Fibroblast of pulmonary artery (primary cell): ENCODE data around the gene CPNE5.

Source experiments
- DNase-seq: peaks from one replicate; pipeline ENCODE4 v3.0.0-alpha.2; 2010; ENCODE audit warnings: low read depth
- H3K4me3 ChIP-seq: replicated peaks from 2 replicates; pipeline ENCODE4 v1.5.1; 2011; ENCODE audit warnings: low read depth, mild to moderate bottlenecking, control low read depth, low read length, moderate library complexity
- CTCF ChIP-seq: IDR thresholded peaks from 2 replicates; pipeline ENCODE4 v1.5.1; 2011; ENCODE audit warnings: mild to moderate bottlenecking, control low read depth, low read length, inconsistent platforms; ENCODE audit errors: missing control alignments

CPNE5 gene

GRCh38 chr6:36838896-36839748, at the start of gene CPNE5:
Gene CPNE5, minus strand, starts transcription at chr6:36839444. Its CDS starts 67 bp downstream, at chr6:36839377.
- no peak for DNase-seq
- no peak for TF ChIP-seq CTCF
- H3K4me3 ChIP-seq = peak within 1 kb of the TSS; percentile 48

- DNase-seq = no peak
- H3K4me3 ChIP-seq = no peak overlapping the region
- no peak for TF ChIP-seq CTCF
Observed at GRCh38 chr6:36888115-36888643, 48.9 kb upstream of the CPNE5 start.

DNA sequence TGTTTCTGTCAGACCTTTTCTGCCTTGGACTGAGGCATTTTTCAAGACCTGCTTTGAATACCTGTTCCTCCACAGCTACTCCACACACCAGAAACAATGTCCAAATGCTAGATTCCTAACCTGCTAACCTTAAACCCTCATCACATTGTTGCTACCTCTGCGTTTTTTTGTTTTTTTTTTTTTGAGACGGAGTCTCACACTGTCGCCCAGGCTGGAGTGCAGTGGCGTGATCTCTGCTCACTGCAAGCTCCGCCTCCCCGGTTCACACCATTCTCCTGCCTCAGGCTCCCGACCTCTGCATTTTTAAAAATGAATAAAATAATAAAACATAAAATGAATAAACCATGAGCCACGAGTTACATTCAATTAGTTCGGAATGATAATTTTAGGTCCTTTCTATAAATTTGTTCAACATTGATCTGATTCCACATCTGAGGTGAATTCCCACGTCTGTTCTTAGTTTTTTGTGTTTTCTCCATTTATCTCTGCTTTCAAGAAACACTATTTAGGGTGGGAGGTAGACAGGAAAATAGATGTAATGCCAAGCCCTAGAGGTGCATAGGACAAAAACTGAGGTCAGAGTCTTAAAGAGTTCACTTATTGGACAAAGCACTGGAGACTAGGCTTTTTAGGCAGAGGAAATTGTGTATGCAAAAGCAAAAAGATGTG, 47.8 kb upstream of the CPNE5 start:
- no peak for DNase-seq
- TF ChIP-seq CTCF = no peak
- peak overlapping the region; percentile 95 for H3K4me3 ChIP-seq

DNA sequence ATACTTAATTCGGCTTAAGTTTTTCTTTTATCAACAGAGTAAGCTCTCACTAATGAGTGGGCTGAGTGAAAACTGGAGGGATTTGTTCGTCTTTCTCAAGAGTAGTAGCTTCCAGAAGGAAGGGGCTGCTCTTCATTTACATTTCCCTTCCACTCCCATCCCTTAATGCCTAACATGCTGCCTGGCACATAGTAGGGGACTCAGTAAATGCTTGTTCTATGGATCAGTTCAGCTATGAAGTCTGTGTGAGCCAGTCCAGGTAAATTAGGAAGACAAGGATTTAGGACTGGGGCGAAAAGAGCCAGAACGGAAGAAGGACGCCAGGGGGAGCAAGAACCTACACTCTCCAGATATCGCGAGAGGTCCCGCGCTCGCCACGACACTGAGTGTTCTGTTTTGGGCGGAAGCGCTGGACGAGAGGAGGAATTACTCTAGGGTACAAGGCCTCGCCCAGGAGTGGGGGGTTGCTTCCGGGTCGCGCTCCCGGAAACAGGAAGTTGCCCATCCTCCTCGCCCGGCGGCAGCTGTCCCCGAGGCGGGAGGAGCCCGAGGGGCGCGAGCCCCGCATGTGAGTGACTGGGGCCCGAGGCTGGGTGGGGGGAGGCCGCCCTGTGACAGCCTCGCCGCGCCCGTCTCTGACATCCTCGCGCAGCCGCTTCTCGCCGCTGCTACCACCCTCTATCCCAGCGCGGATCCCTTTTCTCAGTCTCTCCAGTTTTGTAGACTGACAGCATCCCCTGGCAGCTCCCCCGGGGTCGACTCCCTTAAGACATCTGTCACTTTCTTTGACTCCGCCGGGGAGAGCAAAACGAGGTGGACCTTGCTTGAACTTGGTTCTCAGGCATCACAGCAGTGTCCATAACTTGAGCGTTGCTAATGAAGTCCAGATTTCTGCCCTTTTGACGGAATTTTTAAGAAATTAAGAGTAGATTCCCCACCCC, 46.5 kb upstream of the CPNE5 start, which contains the start of gene C6orf89:
TSS of gene C6orf89 (plus strand) at position 492 of the 941 bp plus-strand sequence. CDS start 13,493 bp downstream, outside the sequence.
- DNase-seq = peak; percentile 98
- TF ChIP-seq CTCF = peak; percentile 88
- H3K4me3 ChIP-seq = peak within 1 kb of the TSS; percentile 95

DNA sequence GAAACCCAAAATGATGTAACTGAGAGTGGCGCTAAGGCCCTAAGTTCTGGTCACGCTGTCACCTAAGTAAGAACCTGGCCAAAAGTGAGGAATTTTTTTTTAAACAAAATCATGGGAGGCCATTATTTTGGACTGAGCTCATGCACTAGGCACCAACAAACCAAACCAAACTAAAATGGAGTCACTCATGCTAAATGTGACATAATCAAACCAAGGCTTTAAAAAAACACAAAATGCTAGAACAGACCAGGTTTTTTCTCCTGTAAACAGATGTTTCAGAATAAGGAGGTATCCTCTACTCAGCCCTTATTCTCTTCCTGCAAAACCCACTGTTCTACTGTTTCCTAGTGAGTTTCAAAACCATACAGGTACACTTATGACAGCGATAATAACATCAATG, 45.4 kb upstream of the CPNE5 start:
- no peak for TF ChIP-seq CTCF
- no peak for DNase-seq
- H3K4me3 ChIP-seq = no peak overlapping the region

DNA sequence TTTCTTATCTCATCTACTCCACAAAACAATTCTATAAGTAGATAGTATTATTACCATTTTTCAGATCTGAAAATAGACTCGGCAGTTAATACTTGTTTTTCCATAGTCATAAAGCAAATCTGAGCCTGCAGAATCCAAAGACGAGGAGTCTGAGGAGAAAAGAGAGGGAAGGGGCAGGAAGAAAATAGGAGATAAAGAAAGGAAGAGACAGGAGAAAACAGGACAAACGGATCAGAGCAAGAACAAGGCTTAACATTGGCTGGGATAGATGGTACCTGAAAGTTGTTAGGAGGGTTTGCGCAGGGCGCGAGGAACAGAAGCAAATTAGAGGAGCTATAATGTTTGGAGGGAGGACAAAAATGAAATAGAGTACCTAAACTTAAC, 36.0 kb upstream of the CPNE5 start:
- peak overlapping the region; percentile 98 for H3K4me3 ChIP-seq
- TF ChIP-seq CTCF = no peak
- DNase-seq = no peak
